Adrenal gland (tissue), 12 donors: ENCODE measurements around the gene ADCY1. TPM values are rescaled to one million over a fixed set of nuclear protein-coding genes. Genes with fewer than 3 reads are reported as not detected.

Experiments
- DNase-seq, 7 donors: peaks; one replicate each; pipeline ENCODE4 v3.0.0-alpha.2; 2019 to 2020
- H3K27ac ChIP-seq, 5 donors: fragments of 200-600 bp; sonication (generic) in 4 of 5; 1 replicate in 3 of 5; 2 replicates in 2 of 5; pipeline versions ENCODE4 v1.5.1 to v1.8.0; 2016 to 2020; ENCODE audit warnings: mild to moderate bottlenecking in 1 of 5
- H3K27me3 ChIP-seq: fragments of 200-600 bp; 2 replicates; pipeline ENCODE4 v1.8.0; 2021
- H3K36me3 ChIP-seq, 2 donors: fragments of 200-600 bp; replicated peaks in 1 of 2; 1 replicate in 1 of 2; 2 replicates in 1 of 2; pipeline versions ENCODE4 v1.5.1 to v1.8.0; 2018 to 2022
- H3K4me1 ChIP-seq, 2 donors: fragments of 200-600 bp; replicated peaks in 1 of 2; 1 replicate in 1 of 2; 2 replicates in 1 of 2; pipeline versions ENCODE4 v1.5.1 to v1.8.0; 2018 to 2021
- H3K4me3 ChIP-seq, 4 donors: fragments of 200-600 bp; sonication (generic) in 3 of 4; one replicate each; pipeline ENCODE4 v1.5.1; 2016 to 2018
- H3K9me3 ChIP-seq, 3 donors: fragments of 200-600 bp; sonication (generic) in 1 of 3; replicated peaks in 1 of 3; 1 replicate in 2 of 3; 2 replicates in 1 of 3; pipeline versions ENCODE4 v1.5.1 to v1.8.0; 2016 to 2021
- CTCF ChIP-seq, 6 experiments: fragments of 450-650 bp in 4 of 6; fragments of 200-600 bp in 2 of 6; sonication (generic) in 1 of 6; IDR thresholded peaks; 1 replicate in 5 of 6; 2 replicates in 1 of 6; pipeline versions ENCODE4 v1.5.1 to v1.8.0; 2016 to 2021; ENCODE audit warnings: antibody characterized with exemption in 6 of 6, mild to moderate bottlenecking in 2 of 6, moderate library complexity in 1 of 6
- POLR2A ChIP-seq, 2 donors: fragments of 450-650 bp; IDR thresholded peaks; one replicate each; pipeline ENCODE4 v1.6.1; 2017; ENCODE audit warnings: antibody characterized with exemption in 2 of 2, mild to moderate bottlenecking in 2 of 2, moderate library complexity in 1 of 2
- WGBS, 4 donors: extraction: QIAGEN DNeasy Blood & Tissue Kit in 2 of 4; methylation state at CpG; one replicate each; pipeline versions ENCODE4 v1.1.5 to v1.1.7; 2013 to 2017; 5-methylcytosine and 5-hydroxymethylcytosine counted together
- intact Hi-C, 2 donors: fragments of 100-400 bp; cut with DNase I; formaldehyde crosslinking; loops; one replicate each; pipeline versions ENCODE4 v1.14.1 to v1.15.0; 2022 to 2023
- polyA plus RNA-seq, 3 donors: library from polyadenylated mRNA; stranded (reverse); fragments of 200-250 nt in 2 of 3; fragments of 350-450 nt in 1 of 3; fragmentation: Illumina TruSeq in 1 of 3; extraction: RNeasy Lipid Tissue Mini Kit (QIAGEN cat#74804) in 1 of 3; gene quantifications; one replicate each; pipeline ENCODE4 v1.2.3, GENCODE V29; 2013 to 2014
- total RNA-seq, 9 donors: library from RNA; depleted of rRNA in 4 of 9; stranded (reverse); fragments of >200 nt in 4 of 9; fragments of 120-200 nt in 1 of 9; fragmentation: NEBNext Ultra II Directional in 1 of 9; extraction: Animal tissue kit (Norgen Biotek cat#: 25700) in 1 of 9; gene quantifications; one replicate each; pipeline versions ENCODE4 v1.1.0 to v1.2.4, GENCODE V29; 2013 to 2023
- donor health status: healthy with polysubstance abuse.
- donor health status: Bipolar disorder and iron deficiency.
- donor health status: DM: yes; HTN: yes; CAD: no.
- donor health status: DM: no; HTN: no; CAD: no.
- donor health status: DM: no; HTN: no; CAD: no.
- donor health status: DM: yes; HTN: yes; CAD: no.

The ADCY1 gene
- total and polyA plus RNA-seq, 12 donors: 0.88 to 9.5 (median 4.2) TPM

GRCh38 chr7:45687185-45687560 is 113.0 kb downstream of the ADCY1 start:
- H3K36me3 ChIP-seq: no peaks in the 10 kb centered on the region
- no peaks in the 10 kb centered on the region for H3K27me3 ChIP-seq
- WGBS, 4 donors: 83 to 97% (median 94%) methylated on average over 3 of the region's 3 CpGs
- intact Hi-C loops: no loop called here
- no peak overlapping the region for H3K4me3 ChIP-seq
- H3K4me1 ChIP-seq: no peaks in the 10 kb centered on the region
- H3K9me3 ChIP-seq: no peaks in the 10 kb centered on the region
- no peak overlapping the region for H3K27ac ChIP-seq
- DNase-seq: peak in 1 of 7 donors; percentile 29
- TF ChIP-seq CTCF (IDR thresholded peaks at IDR 0.05) (no peak), POLR2A (IDR thresholded peaks at IDR 0.05) (no peak)

GRCh38 chr7:45687721-45688120 is 113.6 kb downstream of the ADCY1 start:
- no peaks in the 10 kb centered on the region for H3K27me3 ChIP-seq
- no peak overlapping the region for H3K27ac ChIP-seq
- no peaks in the 10 kb centered on the region for H3K36me3 ChIP-seq
- no peaks in the 10 kb centered on the region for H3K9me3 ChIP-seq
- intact Hi-C loops: no loop called here
- 81 to 92% (median 82%) methylated on average over 3 of the region's 3 CpGs for WGBS, 4 donors
- no peak overlapping the region for H3K4me3 ChIP-seq
- TF ChIP-seq POLR2A (IDR thresholded peaks at IDR 0.05): no peak
- no peak for TF ChIP-seq CTCF (IDR thresholded peaks at IDR 0.05)
- no peaks in the 10 kb centered on the region for H3K4me1 ChIP-seq
- peak in 2 of 7 donors; percentile 4 to 28 for DNase-seq

- no peak for DNase-seq
- no peaks in the 10 kb centered on the region for H3K9me3 ChIP-seq
- H3K36me3 ChIP-seq: no peaks in the 10 kb centered on the region
- H3K4me3 ChIP-seq: no peak overlapping the region
- TF ChIP-seq POLR2A (IDR thresholded peaks at IDR 0.05): no peak
- no peak for TF ChIP-seq CTCF (IDR thresholded peaks at IDR 0.05)
- intact Hi-C loops: no loop called here
- no peaks in the 10 kb centered on the region for H3K4me1 ChIP-seq
- H3K27me3 ChIP-seq: no peaks in the 10 kb centered on the region
- no peak overlapping the region for H3K27ac ChIP-seq
Observed at GRCh38 chr7:45688382-45688781, 114.2 kb downstream of the ADCY1 start.

- no peak overlapping the region for H3K4me3 ChIP-seq
- TF ChIP-seq CTCF (IDR thresholded peaks at IDR 0.05): no peak
- TF ChIP-seq POLR2A (IDR thresholded peaks at IDR 0.05): no peak
- no peaks in the 10 kb centered on the region for H3K4me1 ChIP-seq
- intact Hi-C loops: no loop called here
- no peaks in the 10 kb centered on the region for H3K36me3 ChIP-seq
- WGBS, 4 donors: 82 to 88% (median 85%) methylated on average over 7 to 10 of the region's 10 CpGs
- peak in 2 of 7 donors; percentile 13 to 48 for DNase-seq
- H3K9me3 ChIP-seq: no peaks in the 10 kb centered on the region
- H3K27ac ChIP-seq: peak overlapping the region in 1 of 5 donors; percentile 49
- H3K27me3 ChIP-seq: no peaks in the 10 kb centered on the region
Observed at GRCh38 chr7:45689011-45689796, 115.0 kb downstream of the ADCY1 start.
